ENCODE results near the gene EXT2.
A peak's percentile ranks its signal among the peaks of the same experiment; 100 is the strongest.

EXT2 gene

DNA sequence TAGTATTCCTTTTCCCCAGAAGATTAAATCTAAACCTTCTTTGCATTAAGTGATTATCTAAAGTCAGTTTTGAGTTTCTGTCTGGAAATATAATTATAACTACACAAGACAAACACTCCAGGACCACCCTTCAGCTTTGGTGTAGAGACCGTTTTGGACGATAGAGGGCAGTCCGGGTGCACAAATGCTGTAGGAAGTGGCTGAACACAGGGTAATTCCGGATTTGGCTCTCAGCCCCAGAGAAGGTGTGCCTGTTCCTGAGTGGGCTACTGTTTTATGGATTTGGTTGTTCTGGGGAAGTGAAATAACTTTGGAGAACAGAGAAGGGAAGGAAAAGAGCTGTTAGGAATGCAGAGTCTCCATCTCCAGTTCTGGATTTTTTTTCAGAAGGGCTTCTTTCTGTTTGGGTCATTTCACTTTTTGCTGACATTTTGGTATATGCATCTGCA lies 14.8 kb downstream of the EXT2 start:
- no peak overlapping the region for H3K4me2 ChIP-seq (ENCODE audit: low read length)
- H3K4me3 ChIP-seq (ENCODE audit: low read length): no peak overlapping the region

DNA sequence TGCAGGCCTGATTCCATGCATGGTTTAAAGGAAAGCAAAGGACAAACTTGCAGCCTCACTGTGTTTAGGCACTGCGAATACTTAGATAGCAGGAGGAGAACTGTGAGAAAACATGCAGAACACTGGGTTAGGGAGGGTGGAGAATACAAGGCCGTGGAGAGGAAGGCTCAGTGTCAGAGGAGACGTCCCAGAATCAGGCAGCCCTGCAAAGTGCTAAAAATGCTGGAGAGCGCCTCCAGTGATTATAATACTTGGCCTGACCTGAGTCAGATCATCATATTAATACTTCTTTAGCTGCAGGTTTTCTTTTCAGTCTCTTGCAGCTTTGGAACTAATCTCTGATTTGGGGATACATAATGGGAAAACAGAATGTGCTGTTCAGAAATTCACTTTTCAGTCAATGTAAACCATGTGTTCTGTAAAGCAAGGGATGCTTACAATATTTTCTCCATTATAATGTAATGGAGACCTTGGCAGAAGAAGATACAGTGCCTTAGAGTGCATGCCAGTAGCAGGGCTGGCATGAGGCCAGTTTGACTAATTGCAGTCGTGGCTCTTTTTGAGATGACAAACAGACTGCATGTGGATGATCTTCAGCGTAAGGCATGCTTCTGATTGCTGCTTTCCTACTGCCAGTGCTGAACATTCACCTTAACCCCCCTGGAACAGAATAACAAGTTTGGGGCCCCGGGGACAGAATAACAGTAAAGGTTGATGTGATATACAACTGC lies 16.8 kb downstream of the EXT2 start:
- peaks cover 4% of the 10 kb centered on the region for H3K4me1 ChIP-seq (ENCODE audit: control insufficient read depth, low read length)
- no peak overlapping the region for H3K27ac ChIP-seq (ENCODE audit: low read depth, low read length)
- no peak overlapping the region for H3K4me3 ChIP-seq (ENCODE audit: low read length)
- H3K79me2 ChIP-seq (ENCODE audit: control insufficient read depth, low read length): no peaks in the 10 kb centered on the region
- no peaks in the 10 kb centered on the region for H3F3A ChIP-seq (ENCODE audit: control insufficient read depth, insufficient read depth)
- no peaks in the 10 kb centered on the region for H3K9me2 ChIP-seq (replicated peaks; ENCODE audit: control insufficient read depth, low read length)
- H4K20me1 ChIP-seq (ENCODE audit: control insufficient read depth, insufficient read depth, low read depth, low read length): no peaks in the 10 kb centered on the region
- H3K9me3 ChIP-seq (ENCODE audit: control insufficient read depth, insufficient read depth, low read length): no peaks in the 10 kb centered on the region
- no peak for TF ChIP-seq EZH2phosphoT487 (IDR thresholded peaks at IDR 0.05; ENCODE audit: borderline replicate concordance, low read length)
- TF ChIP-seq, protein P1, sequence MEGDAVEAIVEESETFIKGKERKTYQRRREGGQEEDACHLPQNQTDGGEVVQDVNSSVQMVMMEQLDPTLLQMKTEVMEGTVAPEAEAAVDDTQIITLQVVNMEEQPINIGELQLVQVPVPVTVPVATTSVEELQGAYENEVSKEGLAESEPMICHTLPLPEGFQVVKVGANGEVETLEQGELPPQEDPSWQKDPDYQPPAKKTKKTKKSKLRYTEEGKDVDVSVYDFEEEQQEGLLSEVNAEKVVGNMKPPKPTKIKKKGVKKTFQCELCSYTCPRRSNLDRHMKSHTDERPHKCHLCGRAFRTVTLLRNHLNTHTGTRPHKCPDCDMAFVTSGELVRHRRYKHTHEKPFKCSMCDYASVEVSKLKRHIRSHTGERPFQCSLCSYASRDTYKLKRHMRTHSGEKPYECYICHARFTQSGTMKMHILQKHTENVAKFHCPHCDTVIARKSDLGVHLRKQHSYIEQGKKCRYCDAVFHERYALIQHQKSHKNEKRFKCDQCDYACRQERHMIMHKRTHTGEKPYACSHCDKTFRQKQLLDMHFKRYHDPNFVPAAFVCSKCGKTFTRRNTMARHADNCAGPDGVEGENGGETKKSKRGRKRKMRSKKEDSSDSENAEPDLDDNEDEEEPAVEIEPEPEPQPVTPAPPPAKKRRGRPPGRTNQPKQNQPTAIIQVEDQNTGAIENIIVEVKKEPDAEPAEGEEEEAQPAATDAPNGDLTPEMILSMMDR (IDR thresholded peaks at IDR 0.05; ENCODE audit: low read depth, low read length, poor library complexity, severe bottlenecking): no peak
- H3K36me3 ChIP-seq (ENCODE audit: control insufficient read depth, low read length): peaks cover 39% of the 10 kb centered on the region
- no peaks in the 10 kb centered on the region for H3K27me3 ChIP-seq (ENCODE audit: control insufficient read depth, low read length)
- H3K4me2 ChIP-seq (ENCODE audit: low read length): no peak overlapping the region

More for the DNA sequence above, 14.8 kb downstream of the EXT2 start:
- Histone ChIP-seq H3K9me2 (replicated peaks; ENCODE audit: control insufficient read depth, low read length) (no peaks in the 10 kb centered on the region), H3K27me3 (ENCODE audit: control insufficient read depth, low read length) (no peaks in the 10 kb centered on the region), H3K79me2 (ENCODE audit: control insufficient read depth, low read length) (no peaks in the 10 kb centered on the region), H3K27ac (ENCODE audit: low read depth, low read length) (no peak overlapping the region), H3K4me1 (ENCODE audit: control insufficient read depth, low read length) (peaks cover 4% of the 10 kb centered on the region), H3K36me3 (ENCODE audit: control insufficient read depth, low read length) (peaks cover 31% of the 10 kb centered on the region), H3K9me3 (ENCODE audit: control insufficient read depth, insufficient read depth, low read length) (no peaks in the 10 kb centered on the region), H3F3A (ENCODE audit: control insufficient read depth, insufficient read depth) (no peaks in the 10 kb centered on the region), H4K20me1 (ENCODE audit: control insufficient read depth, insufficient read depth, low read depth, low read length) (no peaks in the 10 kb centered on the region)
- TF ChIP-seq EZH2phosphoT487 (IDR thresholded peaks at IDR 0.05; ENCODE audit: borderline replicate concordance, low read length): no peak
- TF ChIP-seq, protein P1 (IDR thresholded peaks at IDR 0.05; ENCODE audit: low read depth, low read length, poor library complexity, severe bottlenecking): peak; percentile 84

DNA sequence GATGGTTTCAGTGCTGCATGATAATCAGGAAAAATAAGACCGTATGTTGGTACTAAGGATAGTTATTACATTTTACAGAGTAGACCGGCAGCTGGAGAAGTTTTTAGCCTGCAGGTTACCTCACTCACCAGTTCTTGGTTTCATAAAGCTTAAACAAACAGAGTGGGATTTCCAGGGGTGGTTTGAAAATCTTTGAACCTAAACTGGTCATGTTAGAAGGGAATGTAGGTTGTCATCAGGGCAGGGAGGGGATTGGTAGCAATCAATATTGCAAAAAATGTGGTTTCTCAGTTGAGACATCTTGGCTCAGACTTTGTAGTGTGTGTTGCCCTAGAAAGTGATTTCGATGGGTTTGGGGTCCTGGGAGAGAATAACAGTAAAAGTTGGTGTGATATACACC lies 17.5 kb downstream of the EXT2 start:
- Histone ChIP-seq H3K4me1 (ENCODE audit: control insufficient read depth, low read length) (peaks cover 4% of the 10 kb centered on the region), H3K9me3 (ENCODE audit: control insufficient read depth, insufficient read depth, low read length) (no peaks in the 10 kb centered on the region), H3K27ac (ENCODE audit: low read depth, low read length) (no peak overlapping the region), H3K27me3 (ENCODE audit: control insufficient read depth, low read length) (no peaks in the 10 kb centered on the region), H3F3A (ENCODE audit: control insufficient read depth, insufficient read depth) (no peaks in the 10 kb centered on the region), H3K79me2 (ENCODE audit: control insufficient read depth, low read length) (no peaks in the 10 kb centered on the region), H4K20me1 (ENCODE audit: control insufficient read depth, insufficient read depth, low read depth, low read length) (no peaks in the 10 kb centered on the region), H3K36me3 (ENCODE audit: control insufficient read depth, low read length) (peaks cover 39% of the 10 kb centered on the region), H3K4me3 (ENCODE audit: low read length) (no peak overlapping the region), H3K4me2 (ENCODE audit: low read length) (no peak overlapping the region), H3K9me2 (replicated peaks; ENCODE audit: control insufficient read depth, low read length) (no peaks in the 10 kb centered on the region)
- TF ChIP-seq EZH2phosphoT487 (IDR thresholded peaks at IDR 0.05; ENCODE audit: borderline replicate concordance, low read length): no peak
- TF ChIP-seq, protein P1 (IDR thresholded peaks at IDR 0.05; ENCODE audit: low read depth, low read length, poor library complexity, severe bottlenecking): no peak

All from DOHH2 (cell line).